SH-SY5Y (cell line): ENCODE data around the gene ZBP1.

Source experiments
- GATA2 ChIP-seq: IDR thresholded peaks from 2 replicates; pipeline ENCODE4 v1.6.1; 2011; ENCODE audit warnings: mild to moderate bottlenecking, low read depth, low read length
- GATA3 ChIP-seq: IDR thresholded peaks from 2 replicates; pipeline ENCODE4 v1.6.1; 2011; ENCODE audit warnings: low read depth, mild to moderate bottlenecking, low read length, moderate library complexity

GRCh38 chr20:57580478-57581201, 39.6 kb downstream of the ZBP1 start:
- TF ChIP-seq GATA2 (no peak), GATA3 (no peak)
